ENCODE measurements around the gene RERG. TPM values are rescaled to one million over a fixed set of nuclear protein-coding genes. Genes with fewer than 3 reads are reported as not detected.

The RERG gene
- total RNA-seq, 1 experiment from 2014 or later: 0.50 TPM

GRCh38 chr12:15205341-15206010 is 15.7 kb downstream of the RERG start:
- no peaks in the 10 kb centered on the region for H4K20me1 ChIP-seq (ENCODE audit: insufficient read depth)
- 0 out of 2 replicates have a peak, but pooled peaks cover 4% of the 10 kb centered on the region for H3K9me3 ChIP-seq (ENCODE audit: insufficient read depth, low read depth)
- no peak for DNase-seq
- H3K4me1 ChIP-seq (replicated peaks; ENCODE audit: insufficient read depth): no peaks in the 10 kb centered on the region
- no peaks in the 10 kb centered on the region for H3K36me3 ChIP-seq (ENCODE audit: low read depth)
- H3K4me2 ChIP-seq: no peak overlapping the region
- intact Hi-C loops (cut with micrococcal nuclease; ENCODE audit: unreplicated experiment): no loop called here
- H3K9me2 ChIP-seq (ENCODE audit: insufficient read depth): no peaks in the 10 kb centered on the region
- H3K4me3 ChIP-seq: no peak overlapping the region
- no peaks in the 10 kb centered on the region for H3K27me3 ChIP-seq (ENCODE audit: insufficient read depth, low read depth)
- H3K27ac ChIP-seq: no peak overlapping the region
- TF ChIP-seq EZH2 (IDR thresholded peaks at IDR 0.05; ENCODE audit: low read depth): no peak
- no peak for TF ChIP-seq CTCF (conservative IDR thresholded peaks at IDR 0.05)
- POLR2A ChIA-PET (ENCODE audit: unreplicated experiment): no interaction called here
- H3K79me2 ChIP-seq (ENCODE audit: low read depth): no peaks in the 10 kb centered on the region
- no peak overlapping the region for H2AFZ ChIP-seq
- H3F3A ChIP-seq (ENCODE audit: insufficient read depth, low read depth): no peaks in the 10 kb centered on the region
- BruUV-seq (replicated peaks): no TSS peak
- CTCF ChIA-PET: no interaction called here

- no TSS peak for BruUV-seq (replicated peaks)
- no peak overlapping the region for H3K27ac ChIP-seq
- TF ChIP-seq CTCF (conservative IDR thresholded peaks at IDR 0.05): no peak
- no peak for TF ChIP-seq EZH2 (IDR thresholded peaks at IDR 0.05; ENCODE audit: low read depth)
- ChIA-PET CTCF (no interaction called here), POLR2A (ENCODE audit: unreplicated experiment) (interaction anchor here (0.5 kb wide), 1 partner anchor 365 kb away, joined by 4 read pairs; no protein-coding TSS in a partner anchor)
- H3K9me2 ChIP-seq (ENCODE audit: insufficient read depth): no peaks in the 10 kb centered on the region
- H4K20me1 ChIP-seq (ENCODE audit: insufficient read depth): no peaks in the 10 kb centered on the region
- no peak overlapping the region for H3K4me2 ChIP-seq
- intact Hi-C loops (cut with micrococcal nuclease; ENCODE audit: unreplicated experiment): no loop called here
- H3K9me3 ChIP-seq (ENCODE audit: insufficient read depth, low read depth): 0 out of 2 replicates have a peak, but pooled peaks cover 4% of the 10 kb centered on the region
- no peaks in the 10 kb centered on the region for H3F3A ChIP-seq (ENCODE audit: insufficient read depth, low read depth)
- H3K4me1 ChIP-seq (replicated peaks; ENCODE audit: insufficient read depth): no peaks in the 10 kb centered on the region
- no peak overlapping the region for H2AFZ ChIP-seq
- no peaks in the 10 kb centered on the region for H3K36me3 ChIP-seq (ENCODE audit: low read depth)
- no peak for DNase-seq
- H3K79me2 ChIP-seq (ENCODE audit: low read depth): no peaks in the 10 kb centered on the region
- H3K4me3 ChIP-seq: no peak overlapping the region
- H3K27me3 ChIP-seq (ENCODE audit: insufficient read depth, low read depth): no peaks in the 10 kb centered on the region
Observed at GRCh38 chr12:15201456-15201855, 19.8 kb downstream of the RERG start.

- intact Hi-C loops (cut with micrococcal nuclease; ENCODE audit: unreplicated experiment): no loop called here
- POLR2A ChIA-PET (ENCODE audit: unreplicated experiment): no interaction called here
- CTCF ChIA-PET: no interaction called here
Observed at GRCh38 chr12:15201056-15201455, 20.2 kb downstream of the RERG start.

More at GRCh38 chr12:15201056-15201455, 20.2 kb downstream of the RERG start:
- Histone ChIP-seq H3K27ac (no peak overlapping the region), H3K4me3 (no peak overlapping the region), H3K4me2 (no peak overlapping the region), H3K9me3 (ENCODE audit: insufficient read depth, low read depth) (0 out of 2 replicates have a peak, but pooled peaks cover 4% of the 10 kb centered on the region), H3F3A (ENCODE audit: insufficient read depth, low read depth) (no peaks in the 10 kb centered on the region), H3K79me2 (ENCODE audit: low read depth) (no peaks in the 10 kb centered on the region), H3K27me3 (ENCODE audit: insufficient read depth, low read depth) (no peaks in the 10 kb centered on the region), H3K36me3 (ENCODE audit: low read depth) (no peaks in the 10 kb centered on the region), H2AFZ (no peak overlapping the region), H3K4me1 (replicated peaks; ENCODE audit: insufficient read depth) (no peaks in the 10 kb centered on the region), H4K20me1 (ENCODE audit: insufficient read depth) (no peaks in the 10 kb centered on the region), H3K9me2 (ENCODE audit: insufficient read depth) (no peaks in the 10 kb centered on the region)
- no peak for DNase-seq
- BruUV-seq (replicated peaks): no TSS peak
- TF ChIP-seq CTCF (conservative IDR thresholded peaks at IDR 0.05): no peak
- no peak for TF ChIP-seq EZH2 (IDR thresholded peaks at IDR 0.05; ENCODE audit: low read depth)

Measured in PC-9 (cell line).